CD14-positive monocyte (primary cell): ENCODE results near the gene OR4C11. TPM values are rescaled to one million over a fixed set of nuclear protein-coding genes. Genes with fewer than 3 reads are reported as not detected.

ENCODE experiments used
- DNase-seq, 3 donors: peaks; one replicate each; pipeline ENCODE4 v3.0.0-alpha.2; 2011 to 2022
- H2AFZ ChIP-seq: 2 replicates; pipeline ENCODE4 v1.6.0; 2012; ENCODE audit warnings: mild to moderate bottlenecking, low read depth, low read length, inconsistent platforms; ENCODE audit not compliant: insufficient read depth, poor library complexity, severe bottlenecking
- H3K27ac ChIP-seq, 2 donors: 1 replicate in 1 of 2; 2 replicates in 1 of 2; pipeline ENCODE4 v1.5.1; 2012 to 2013; ENCODE audit warnings: low read length in 2 of 2, control low read depth in 1 of 2, inconsistent platforms in 1 of 2, low read depth in 1 of 2, mild to moderate bottlenecking in 1 of 2
- H3K27me3 ChIP-seq, 2 donors: one replicate each; pipeline versions ENCODE4 v1.6.0 to v1.6.1; 2011 to 2013; ENCODE audit warnings: low read length in 2 of 2; ENCODE audit not compliant: control insufficient read depth in 2 of 2, insufficient read depth in 2 of 2
- H3K36me3 ChIP-seq, 2 donors: replicated peaks in 1 of 2; 1 replicate in 1 of 2; 2 replicates in 1 of 2; pipeline versions ENCODE4 v1.5.1 to v1.6.1; 2012 to 2013; ENCODE audit warnings: low read length in 2 of 2, control low read depth in 1 of 2, inconsistent platforms in 1 of 2, mild to moderate bottlenecking in 1 of 2; ENCODE audit not compliant: insufficient read depth in 2 of 2, control insufficient read depth in 1 of 2
- H3K4me1 ChIP-seq, 2 donors: 1 replicate in 1 of 2; 2 replicates in 1 of 2; pipeline versions ENCODE4 v1.5.1 to v1.6.1; 2012 to 2013; ENCODE audit warnings: low read length in 2 of 2, control low read depth in 1 of 2, inconsistent platforms in 1 of 2, mild to moderate bottlenecking in 1 of 2, moderate library complexity in 1 of 2; ENCODE audit not compliant: insufficient read depth in 2 of 2, control insufficient read depth in 1 of 2
- H3K4me2 ChIP-seq: replicated peaks from 2 replicates; pipeline ENCODE3; 2012; ENCODE audit warnings: low read length, moderate library complexity, mild to moderate bottlenecking; ENCODE audit not compliant: poor library complexity, severe bottlenecking; ENCODE audit errors: extremely low read depth
- H3K4me3 ChIP-seq, 3 experiments: fragments of 200-600 bp in 1 of 3; sonication (generic) in 1 of 3; replicated peaks in 1 of 3; 1 replicate in 2 of 3; 2 replicates in 1 of 3; pipeline ENCODE4 v1.5.1; 2011 to 2013; ENCODE audit warnings: low read length in 3 of 3, mild to moderate bottlenecking in 3 of 3, control low read depth in 2 of 3, low read depth in 2 of 3, inconsistent platforms in 1 of 3, moderate library complexity in 1 of 3
- H3K79me2 ChIP-seq: 2 replicates; pipeline ENCODE4 v1.6.0; 2012; ENCODE audit warnings: mild to moderate bottlenecking, control low read depth, inconsistent platforms, low read length, moderate library complexity; ENCODE audit not compliant: insufficient read depth
- H3K9ac ChIP-seq: 2 replicates; pipeline ENCODE4 v1.6.0; 2017; ENCODE audit warnings: low read length, mild to moderate bottlenecking; ENCODE audit not compliant: insufficient read depth, poor library complexity, severe bottlenecking
- H3K9me3 ChIP-seq, 2 donors: replicated peaks in 1 of 2; 1 replicate in 1 of 2; 2 replicates in 1 of 2; pipeline versions ENCODE4 v1.5.1 to v1.6.1; 2012 to 2013; ENCODE audit warnings: low read length in 2 of 2, control low read depth in 1 of 2; ENCODE audit not compliant: control insufficient read depth in 1 of 2, insufficient read depth in 1 of 2
- H4K20me1 ChIP-seq: 2 replicates; pipeline ENCODE4 v1.6.0; 2012; ENCODE audit warnings: mild to moderate bottlenecking, low read length, control low read depth, moderate library complexity; ENCODE audit not compliant: insufficient read depth
- H3K27ac Mint-ChIP-seq, 7 donors: one replicate each; pipeline ENCODE4 v1.8.0; 2020; ENCODE audit warnings: mild to moderate bottlenecking in 7 of 7, mixed read lengths in 7 of 7, moderate library complexity in 6 of 7, inconsistent platforms in 2 of 7
- H3K27me3 Mint-ChIP-seq, 3 donors: one replicate each; pipeline ENCODE4 v1.8.0; 2021 to 2022; ENCODE audit warnings: low read depth in 3 of 3, mild to moderate bottlenecking in 3 of 3, mixed read lengths in 3 of 3, moderate library complexity in 3 of 3, inconsistent platforms in 1 of 3
- H3K36me3 Mint-ChIP-seq, 2 donors: one replicate each; pipeline ENCODE4 v1.8.0; 2020; ENCODE audit warnings: mixed read lengths in 2 of 2, inconsistent platforms in 1 of 2, mild to moderate bottlenecking in 1 of 2
- H3K4me1 Mint-ChIP-seq: one replicate; pipeline ENCODE4 v1.8.0; 2020; ENCODE audit warnings: mild to moderate bottlenecking, mixed read lengths
- H3K4me3 Mint-ChIP-seq, 2 donors: one replicate each; pipeline ENCODE4 v1.8.0; 2020; ENCODE audit warnings: mild to moderate bottlenecking in 2 of 2, mixed read lengths in 2 of 2, moderate library complexity in 1 of 2
- H3K9me3 Mint-ChIP-seq, 7 donors: one replicate each; pipeline ENCODE4 v1.8.0; 2020 to 2022; ENCODE audit warnings: mixed read lengths in 7 of 7, mild to moderate bottlenecking in 6 of 7, moderate library complexity in 6 of 7, inconsistent platforms in 2 of 7
- WGBS: methylation state at CpG from one replicate; pipeline ENCODE4 v1.1.5; 2013; ENCODE audit warnings: missing lambda C conversion rate; ENCODE audit not compliant: insufficient coverage; 5-methylcytosine and 5-hydroxymethylcytosine counted together
- intact Hi-C, 2 donors: fragments of 100-400 bp; cut with micrococcal nuclease; formaldehyde crosslinking; loops; one replicate each; pipeline versions ENCODE4 v1.15.0 to v1.15.1; 2023
- polyA plus RNA-seq, 3 donors: library from polyadenylated mRNA; depleted of rRNA in 1 of 3; unstranded in 2 of 3; stranded (reverse) in 1 of 3; fragments of 300-500 nt in 2 of 3; fragments of >200 nt in 1 of 3; fragmentation: Illumina TruSeq in 2 of 3; gene quantifications; 1 replicate in 2 of 3; 2 replicates in 1 of 3; pipeline ENCODE4 v1.2.3, GENCODE V29; 2012 to 2021
- TF ChIP-seq, protein P1 (sequence below): fragments of 200-600 bp; IDR thresholded peaks from one replicate; pipeline ENCODE4 v1.8.0; 2022; ENCODE audit warnings: antibody characterized with exemption, mild to moderate bottlenecking

The OR4C11 gene
- polyA plus RNA-seq, 3 donors: not detected

DNA sequence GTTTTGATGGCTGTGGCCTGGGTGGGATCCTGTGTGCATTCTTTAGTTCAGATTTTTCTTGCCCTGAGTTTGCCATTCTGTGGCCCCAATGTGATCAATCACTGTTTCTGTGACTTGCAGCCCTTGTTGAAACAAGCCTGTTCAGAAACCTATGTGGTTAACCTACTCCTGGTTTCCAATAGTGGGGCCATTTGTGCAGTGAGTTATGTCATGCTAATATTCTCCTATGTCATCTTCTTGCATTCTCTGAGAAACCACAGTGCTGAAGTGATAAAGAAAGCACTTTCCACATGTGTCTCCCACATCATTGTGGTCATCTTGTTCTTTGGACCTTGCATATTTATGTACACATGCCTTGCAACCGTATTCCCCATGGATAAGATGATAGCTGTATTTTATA lies 34.9 kb downstream of the OR4C11 start:
- Histone ChIP-seq H3K4me2 (no peak overlapping the region), H3K36me3 (no peaks in the 10 kb centered on the region), H2AFZ (no peak overlapping the region), H3K4me1 (no peaks in the 10 kb centered on the region), H4K20me1 (no peaks in the 10 kb centered on the region), H3K9ac (no peak overlapping the region), H3K27ac (no peak overlapping the region), H3K27me3 (no peaks in the 10 kb centered on the region), H3K4me3 (no peak overlapping the region), H3K79me2 (no peaks in the 10 kb centered on the region), H3K9me3 (peaks cover 13 to 22% of the 10 kb centered on the region in 2 donors)
- DNase-seq: no peak
- no CpG with 5 or more reads among the region's 1 CpG for WGBS
- H3K36me3 Mint-ChIP-seq: no peaks in the 10 kb centered on the region
- H3K4me1 Mint-ChIP-seq: no peaks in the 10 kb centered on the region
- no peaks in the 10 kb centered on the region for H3K27me3 Mint-ChIP-seq
- TF ChIP-seq, protein P1, sequence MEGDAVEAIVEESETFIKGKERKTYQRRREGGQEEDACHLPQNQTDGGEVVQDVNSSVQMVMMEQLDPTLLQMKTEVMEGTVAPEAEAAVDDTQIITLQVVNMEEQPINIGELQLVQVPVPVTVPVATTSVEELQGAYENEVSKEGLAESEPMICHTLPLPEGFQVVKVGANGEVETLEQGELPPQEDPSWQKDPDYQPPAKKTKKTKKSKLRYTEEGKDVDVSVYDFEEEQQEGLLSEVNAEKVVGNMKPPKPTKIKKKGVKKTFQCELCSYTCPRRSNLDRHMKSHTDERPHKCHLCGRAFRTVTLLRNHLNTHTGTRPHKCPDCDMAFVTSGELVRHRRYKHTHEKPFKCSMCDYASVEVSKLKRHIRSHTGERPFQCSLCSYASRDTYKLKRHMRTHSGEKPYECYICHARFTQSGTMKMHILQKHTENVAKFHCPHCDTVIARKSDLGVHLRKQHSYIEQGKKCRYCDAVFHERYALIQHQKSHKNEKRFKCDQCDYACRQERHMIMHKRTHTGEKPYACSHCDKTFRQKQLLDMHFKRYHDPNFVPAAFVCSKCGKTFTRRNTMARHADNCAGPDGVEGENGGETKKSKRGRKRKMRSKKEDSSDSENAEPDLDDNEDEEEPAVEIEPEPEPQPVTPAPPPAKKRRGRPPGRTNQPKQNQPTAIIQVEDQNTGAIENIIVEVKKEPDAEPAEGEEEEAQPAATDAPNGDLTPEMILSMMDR: no peak
- peaks cover 0 to 18% (median 8%) of the 10 kb centered on the region in 7 donors for H3K9me3 Mint-ChIP-seq
- intact Hi-C loops: no loop called here
- H3K4me3 Mint-ChIP-seq: no peak overlapping the region
- H3K27ac Mint-ChIP-seq: no peak overlapping the region

DNA sequence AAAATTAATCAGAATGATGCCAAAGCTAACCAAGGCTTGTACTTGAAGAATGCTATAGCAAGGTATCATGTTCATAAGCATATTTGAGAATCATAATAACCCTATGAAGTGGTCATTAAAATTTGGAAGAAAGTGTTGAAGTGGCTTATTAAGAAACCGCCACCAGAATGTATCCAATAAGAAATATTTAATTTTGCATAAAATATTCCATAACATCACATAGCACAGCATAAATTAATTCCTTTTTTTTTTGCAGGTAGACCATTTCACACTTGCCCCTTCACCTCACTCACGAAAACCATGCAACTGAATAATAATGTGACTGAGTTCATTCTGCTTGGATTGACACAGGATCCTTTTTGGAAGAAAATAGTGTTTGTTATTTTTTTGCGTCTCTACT lies 35.6 kb downstream of the OR4C11 start, which contains the start of gene OR4C16:
Gene OR4C16, plus strand, starts transcription at position 301 of the 400 bp plus-strand sequence. Its CDS starts 0 bp downstream, at position 301.
- Mint-ChIP-seq H3K4me1 (no peaks in the 10 kb centered on the region), H3K9me3 (peaks cover 0 to 13% (median 2%) of the 10 kb centered on the region in 7 donors), H3K27me3 (no peaks in the 10 kb centered on the region), H3K36me3 (no peaks in the 10 kb centered on the region), H3K4me3 (no peak within 1 kb of the TSS), H3K27ac (no peak within 1 kb of the TSS)
- Histone ChIP-seq H3K36me3 (no peaks in the 10 kb centered on the region), H3K4me1 (no peaks in the 10 kb centered on the region), H2AFZ (no peak within 1 kb of the TSS), H3K4me3 (no peak within 1 kb of the TSS), H3K27me3 (no peaks in the 10 kb centered on the region), H3K9me3 (peaks cover 6 to 15% of the 10 kb centered on the region in 2 donors), H3K27ac (no peak within 1 kb of the TSS), H3K9ac (no peak within 1 kb of the TSS), H3K79me2 (no peaks in the 10 kb centered on the region), H3K4me2 (no peak within 1 kb of the TSS), H4K20me1 (no peaks in the 10 kb centered on the region)
- intact Hi-C loops: no loop called here
- no CpG with 5 or more reads among the region's 3 CpGs for WGBS
- TF ChIP-seq, protein P1: no peak
- DNase-seq: no peak
